ENCODE results near the gene HTR3D. TPM values are rescaled to one million over a fixed set of nuclear protein-coding genes. Genes with fewer than 3 reads are reported as not detected.
A peak's percentile ranks its signal among the peaks of the same experiment; 100 is the strongest.

Gene HTR3D
- total RNA-seq, result not detected
- not detected for polyA plus RNA-seq

GRCh38 chr3:184031187-184031792 is at the start of gene HTR3D:
Gene HTR3D (plus strand): TSS chr3:184031742. CDS start chr3:184031742, 0 bp downstream.
- H3K27ac ChIP-seq (ENCODE audit: low read depth), result no peak within 1 kb of the TSS
- H3K36me3 ChIP-seq (ENCODE audit: insufficient read depth), result no peaks in the 10 kb centered on the region
- WGBS, result 65% methylated on average over 4 of the region's 4 CpGs
- no peaks in the 10 kb centered on the region for H3K4me1 ChIP-seq (ENCODE audit: insufficient read depth)
- no peak for DNase-seq (ENCODE audit: extremely low spot score)
- H3K4me3 ChIP-seq (ENCODE audit: low read depth, low read length), result no peak within 1 kb of the TSS

GRCh38 chr3:183981990-183982644 is 49.4 kb upstream of the HTR3D start:
- Histone ChIP-seq H3K4me1 (ENCODE audit: insufficient read depth) (peaks cover 2% of the 10 kb centered on the region), H3K36me3 (ENCODE audit: insufficient read depth) (peaks cover 3% of the 10 kb centered on the region), H3K27ac (ENCODE audit: low read depth) (no peak overlapping the region), H3K4me3 (ENCODE audit: low read depth, low read length) (no peak overlapping the region)
- no peak for DNase-seq (ENCODE audit: extremely low spot score)
- 76% methylated on average over 6 of the region's 6 CpGs for WGBS

- peaks cover 4% of the 10 kb centered on the region for H3K36me3 ChIP-seq (ENCODE audit: insufficient read depth)
- H3K4me1 ChIP-seq (ENCODE audit: insufficient read depth), result peaks cover 2% of the 10 kb centered on the region
- H3K27ac ChIP-seq (ENCODE audit: low read depth), result no peak overlapping the region
- H3K4me3 ChIP-seq (ENCODE audit: low read depth, low read length), result no peak overlapping the region
- 76% methylated on average over 4 of the region's 4 CpGs for WGBS
- no peak for DNase-seq (ENCODE audit: extremely low spot score)
These were observed 47.3 kb upstream of the HTR3D start for GRCh38 chr3:183984127-183984740.

GRCh38 chr3:183984749-183985729 is 46.5 kb upstream of the HTR3D start:
- no peak for DNase-seq (ENCODE audit: extremely low spot score)
- WGBS, result 76% methylated on average over 11 of the region's 11 CpGs
- H3K4me1 ChIP-seq (ENCODE audit: insufficient read depth), result peaks cover 2% of the 10 kb centered on the region
- peaks cover 2% of the 10 kb centered on the region for H3K36me3 ChIP-seq (ENCODE audit: insufficient read depth)
- no peak overlapping the region for H3K4me3 ChIP-seq (ENCODE audit: low read depth, low read length)
- H3K27ac ChIP-seq (ENCODE audit: low read depth), result no peak overlapping the region

GRCh38 chr3:183987000-183987600 is 44.4 kb upstream of the HTR3D start:
- WGBS, result 90% methylated on average over 11 of the region's 11 CpGs
- Histone ChIP-seq H3K4me3 (ENCODE audit: low read depth, low read length) (no peak overlapping the region), H3K36me3 (ENCODE audit: insufficient read depth) (peaks cover 2% of the 10 kb centered on the region)

GRCh38 chr3:183988216-183988790 is 43.2 kb upstream of the HTR3D start:
- WGBS, result 73% methylated on average over 16 of the region's 16 CpGs
- H3K4me1 ChIP-seq (ENCODE audit: insufficient read depth), result peaks cover 2% of the 10 kb centered on the region
- H3K36me3 ChIP-seq (ENCODE audit: insufficient read depth), result peaks cover 2% of the 10 kb centered on the region
- no peak for DNase-seq (ENCODE audit: extremely low spot score)
- no peak overlapping the region for H3K4me3 ChIP-seq (ENCODE audit: low read depth, low read length)
- H3K27ac ChIP-seq (ENCODE audit: low read depth), result no peak overlapping the region

More at GRCh38 chr3:183987000-183987600, 44.4 kb upstream of the HTR3D start:
- DNase-seq (ENCODE audit: extremely low spot score), result no peak
- no peak overlapping the region for H3K27ac ChIP-seq (ENCODE audit: low read depth)
- peaks cover 2% of the 10 kb centered on the region for H3K4me1 ChIP-seq (ENCODE audit: insufficient read depth)

GRCh38 chr3:183991403-183991802 is 40.1 kb upstream of the HTR3D start:
- Histone ChIP-seq H3K27ac (ENCODE audit: low read depth) (no peak overlapping the region), H3K4me1 (ENCODE audit: insufficient read depth) (no peaks in the 10 kb centered on the region), H3K4me3 (ENCODE audit: low read depth, low read length) (no peak overlapping the region), H3K36me3 (ENCODE audit: insufficient read depth) (peaks cover 2% of the 10 kb centered on the region)
- DNase-seq (ENCODE audit: extremely low spot score), result peak; percentile 43
- 80% methylated on average over 5 of the region's 5 CpGs for WGBS

GRCh38 chr3:184001761-184002160 is 29.8 kb upstream of the HTR3D start:
- Histone ChIP-seq H3K36me3 (ENCODE audit: insufficient read depth) (no peaks in the 10 kb centered on the region), H3K27ac (ENCODE audit: low read depth) (no peak overlapping the region), H3K4me1 (ENCODE audit: insufficient read depth) (no peaks in the 10 kb centered on the region), H3K4me3 (ENCODE audit: low read depth, low read length) (no peak overlapping the region)
- 66% methylated on average over 3 of the region's 3 CpGs for WGBS
- DNase-seq (ENCODE audit: extremely low spot score), result no peak

GRCh38 chr3:184002469-184002868 is 29.1 kb upstream of the HTR3D start:
- 84% methylated on average over 11 of the region's 11 CpGs for WGBS
- no peak for DNase-seq (ENCODE audit: extremely low spot score)
- Histone ChIP-seq H3K27ac (ENCODE audit: low read depth) (no peak overlapping the region), H3K4me3 (ENCODE audit: low read depth, low read length) (no peak overlapping the region), H3K4me1 (ENCODE audit: insufficient read depth) (no peaks in the 10 kb centered on the region), H3K36me3 (ENCODE audit: insufficient read depth) (no peaks in the 10 kb centered on the region)

- H3K4me1 ChIP-seq (ENCODE audit: insufficient read depth), result no peaks in the 10 kb centered on the region
- 74% methylated on average over 5 of the region's 5 CpGs for WGBS
- DNase-seq (ENCODE audit: extremely low spot score), result no peak
These were observed 28.2 kb upstream of the HTR3D start for GRCh38 chr3:184003187-184003967.

GRCh38 chr3:184004476-184004875 is 27.1 kb upstream of the HTR3D start:
- 84% methylated on average over 2 of the region's 2 CpGs for WGBS
- no peaks in the 10 kb centered on the region for H3K36me3 ChIP-seq (ENCODE audit: insufficient read depth)
- no peaks in the 10 kb centered on the region for H3K4me1 ChIP-seq (ENCODE audit: insufficient read depth)
- H3K4me3 ChIP-seq (ENCODE audit: low read depth, low read length), result no peak overlapping the region
- no peak for DNase-seq (ENCODE audit: extremely low spot score)
- no peak overlapping the region for H3K27ac ChIP-seq (ENCODE audit: low read depth)

More at GRCh38 chr3:184003187-184003967, 28.2 kb upstream of the HTR3D start:
- Histone ChIP-seq H3K36me3 (ENCODE audit: insufficient read depth) (no peaks in the 10 kb centered on the region), H3K4me3 (ENCODE audit: low read depth, low read length) (no peak overlapping the region), H3K27ac (ENCODE audit: low read depth) (no peak overlapping the region)

- Histone ChIP-seq H3K4me3 (ENCODE audit: low read depth, low read length) (no peak overlapping the region), H3K36me3 (ENCODE audit: insufficient read depth) (no peaks in the 10 kb centered on the region), H3K4me1 (ENCODE audit: insufficient read depth) (no peaks in the 10 kb centered on the region), H3K27ac (ENCODE audit: low read depth) (no peak overlapping the region)
- WGBS, result 56% methylated on average over 11 of the region's 11 CpGs
- peak; percentile 67 for DNase-seq (ENCODE audit: extremely low spot score)
These were observed 25.5 kb upstream of the HTR3D start for GRCh38 chr3:184005941-184006507.
